Thyroid gland (tissue), 4 donors: Measurements from ENCODE around the gene LRRC4C. TPM values are rescaled to one million over a fixed set of nuclear protein-coding genes. Genes with fewer than 3 reads are reported as not detected.
"Not testable (repeated sequence)": the region's sequence is repeated elsewhere in the genome, so short reads cannot be mapped to it uniquely, and the experiment has no call there.

Source experiments
- DNase-seq, 2 donors: peaks; one replicate each; pipeline ENCODE4 v3.0.0-alpha.2; 2019
- H3K27ac ChIP-seq, 3 donors: fragments of 200-600 bp; sonication (generic); 1 replicate in 2 of 3; 2 replicates in 1 of 3; pipeline ENCODE4 v1.5.1; 2016 to 2019; ENCODE audit warnings: mild to moderate bottlenecking in 1 of 3, moderate library complexity in 1 of 3
- H3K27me3 ChIP-seq: fragments of 200-600 bp; sonication (generic); one replicate; pipeline ENCODE4 v1.5.1; 2019
- H3K36me3 ChIP-seq, 2 donors: fragments of 200-600 bp; sonication (generic); one replicate each; pipeline ENCODE4 v1.5.1; 2016 to 2019
- H3K4me1 ChIP-seq, 2 donors: fragments of 200-600 bp; sonication (generic); one replicate each; pipeline ENCODE4 v1.5.1; 2017 to 2019
- H3K4me3 ChIP-seq, 3 donors: fragments of 200-600 bp; sonication (generic); replicated peaks in 1 of 3; 1 replicate in 2 of 3; 2 replicates in 1 of 3; pipeline ENCODE4 v1.5.1; 2016; ENCODE audit warnings: mild to moderate bottlenecking in 1 of 3
- H3K9me3 ChIP-seq: fragments of 200-600 bp; sonication (generic); one replicate; pipeline ENCODE4 v1.5.1; 2017
- CTCF ChIP-seq, 6 experiments: fragments of 200-600 bp in 3 of 6; fragments of 450-650 bp in 3 of 6; sonication (generic) in 3 of 6; IDR thresholded peaks; one replicate each; pipeline ENCODE4 v1.5.1; 2016 to 2019; ENCODE audit warnings: antibody characterized with exemption in 6 of 6, mild to moderate bottlenecking in 2 of 6, inconsistent platforms in 1 of 6, moderate library complexity in 1 of 6
- POLR2A ChIP-seq, 2 donors: fragments of 450-650 bp; IDR thresholded peaks; one replicate each; pipeline ENCODE4 v1.6.1; 2017; ENCODE audit warnings: antibody characterized with exemption in 2 of 2, mild to moderate bottlenecking in 2 of 2, moderate library complexity in 1 of 2
- WGBS, 2 donors: methylation state at CpG; one replicate each; pipeline ENCODE4 v1.1.5; 2017; 5-methylcytosine and 5-hydroxymethylcytosine counted together
- intact Hi-C: fragments of 100-400 bp; cut with DNase I; formaldehyde crosslinking; loops from one replicate; pipeline ENCODE4 v1.15.1; 2023
- total RNA-seq, 4 donors: library from RNA; depleted of rRNA; stranded (reverse); fragments of >200 nt; gene quantifications; one replicate each; pipeline ENCODE4 v1.2.3, GENCODE V29; 2016

LRRC4C gene
- total RNA-seq, 4 donors from 2014 or later = 4.6 to 13.9 (median 7.8) TPM

- 92 to 93% methylated on average over 6 of the region's 6 CpGs for WGBS, 2 donors
- Histone ChIP-seq H3K36me3 (no peaks in the 10 kb centered on the region), H3K27ac (no peak overlapping the region), H3K9me3 (no peaks in the 10 kb centered on the region), H3K4me3 (no peak overlapping the region), H3K4me1 (no peaks in the 10 kb centered on the region), H3K27me3 (no peaks in the 10 kb centered on the region)
- intact Hi-C loops = no loop called here
- DNase-seq = no peak
- TF ChIP-seq CTCF (IDR thresholded peaks at IDR 0.05) (no peak), POLR2A (IDR thresholded peaks at IDR 0.05) (no peak)
Measured at GRCh38 chr11:40179541-40179940, 1279.9 kb downstream of the LRRC4C start.

- intact Hi-C loops = no loop called here
- TF ChIP-seq POLR2A (IDR thresholded peaks at IDR 0.05) (no peak), CTCF (IDR thresholded peaks at IDR 0.05) (no peak)
- H3K9me3 ChIP-seq = no peaks in the 10 kb centered on the region
- no peaks in the 10 kb centered on the region for H3K27me3 ChIP-seq
- H3K27ac ChIP-seq = no peak overlapping the region
- H3K36me3 ChIP-seq = no peaks in the 10 kb centered on the region
- 70 to 82% methylated on average over 2 of the region's 2 CpGs for WGBS, 2 donors
- H3K4me1 ChIP-seq = no peaks in the 10 kb centered on the region
- no peak overlapping the region for H3K4me3 ChIP-seq
- DNase-seq = no peak
Measured at GRCh38 chr11:40178470-40178869, 1281.0 kb downstream of the LRRC4C start.

- DNase-seq = no peak
- 95% methylated on average over 3 of the region's 3 CpGs for WGBS, 2 donors
- Histone ChIP-seq H3K9me3 (no peaks in the 10 kb centered on the region), H3K36me3 (no peaks in the 10 kb centered on the region), H3K27ac (no peak overlapping the region), H3K4me1 (no peaks in the 10 kb centered on the region), H3K27me3 (no peaks in the 10 kb centered on the region), H3K4me3 (no peak overlapping the region)
- intact Hi-C loops = no loop called here
- TF ChIP-seq POLR2A (IDR thresholded peaks at IDR 0.05) = no peak
- no peak for TF ChIP-seq CTCF (IDR thresholded peaks at IDR 0.05)
Measured at GRCh38 chr11:40175980-40176379, 1283.5 kb downstream of the LRRC4C start.

GRCh38 chr11:40170078-40170477, 1289.4 kb downstream of the LRRC4C start:
- H3K9me3 ChIP-seq = no peaks in the 10 kb centered on the region
- H3K4me1 ChIP-seq = no peaks in the 10 kb centered on the region
- intact Hi-C loops = no loop called here
- no peak overlapping the region for H3K27ac ChIP-seq
- DNase-seq = no peak
- H3K36me3 ChIP-seq = no peaks in the 10 kb centered on the region
- WGBS, 2 donors = 64 to 73% methylated on average over 2 of the region's 2 CpGs
- H3K4me3 ChIP-seq = no peak overlapping the region
- TF ChIP-seq POLR2A (IDR thresholded peaks at IDR 0.05) = no peak
- H3K27me3 ChIP-seq = no peaks in the 10 kb centered on the region

- intact Hi-C loops = no loop called here
- Histone ChIP-seq H3K4me1 (no peaks in the 10 kb centered on the region), H3K4me3 (no peak overlapping the region), H3K9me3 (no peaks in the 10 kb centered on the region), H3K36me3 (no peaks in the 10 kb centered on the region), H3K27ac (no peak overlapping the region), H3K27me3 (no peaks in the 10 kb centered on the region)
- 85 to 95% methylated on average over 1 of the region's 1 CpG for WGBS, 2 donors
- TF ChIP-seq CTCF (IDR thresholded peaks at IDR 0.05) = no peak
- no peak for TF ChIP-seq POLR2A (IDR thresholded peaks at IDR 0.05)
- DNase-seq = no peak
Measured at GRCh38 chr11:40168414-40168813, 1291.0 kb downstream of the LRRC4C start.

- H3K4me3 ChIP-seq, H3K4me1 ChIP-seq, intact Hi-C loops, H3K27ac ChIP-seq, H3K36me3 ChIP-seq, H3K9me3 ChIP-seq, H3K27me3 ChIP-seq, DNase-seq: not testable (repeated sequence)
- WGBS, 2 donors = 92 to 93% methylated on average over 5 of the region's 5 CpGs
Measured at GRCh38 chr11:40167805-40168204, 1291.6 kb downstream of the LRRC4C start.
